Liver (tissue), 9 donors: ENCODE measurements around the gene PNPLA3. TPM values are rescaled to one million over a fixed set of nuclear protein-coding genes. Genes with fewer than 3 reads are reported as not detected.

Source experiments
- DNase-seq: peaks from one replicate; pipeline ENCODE4 v3.0.0-alpha.2; 2017; ENCODE audit warnings: low spot score
- H3K27ac ChIP-seq, 2 donors: one replicate each; pipeline ENCODE4 v1.7.0; 2013; ENCODE audit warnings: inconsistent platforms in 2 of 2, low read length in 2 of 2, control low read depth in 1 of 2, low read depth in 1 of 2, mild to moderate bottlenecking in 1 of 2
- H3K27me3 ChIP-seq, 4 donors: one replicate each; pipeline versions ENCODE4 v1.6.1 to v1.7.0; 2013; ENCODE audit warnings: low read length in 3 of 4, inconsistent platforms in 1 of 4, mild to moderate bottlenecking in 1 of 4, moderate library complexity in 1 of 4; ENCODE audit not compliant: control insufficient read depth in 4 of 4, insufficient read depth in 4 of 4
- H3K36me3 ChIP-seq, 4 donors: one replicate each; pipeline versions ENCODE4 v1.6.1 to v1.7.0; 2013; ENCODE audit warnings: low read length in 3 of 4, mild to moderate bottlenecking in 3 of 4, low read depth in 1 of 4, moderate library complexity in 1 of 4; ENCODE audit not compliant: control insufficient read depth in 4 of 4, insufficient read depth in 3 of 4
- H3K4me1 ChIP-seq, 4 donors: one replicate each; pipeline versions ENCODE4 v1.6.1 to v1.7.0; 2013; ENCODE audit warnings: low read length in 3 of 4, mild to moderate bottlenecking in 3 of 4, moderate library complexity in 1 of 4; ENCODE audit not compliant: control insufficient read depth in 4 of 4, insufficient read depth in 4 of 4
- H3K4me3 ChIP-seq, 3 donors: one replicate each; pipeline versions ENCODE4 v1.6.1 to v1.7.0; 2013; ENCODE audit warnings: low read length in 3 of 3, control low read depth in 1 of 3, low read depth in 1 of 3, mild to moderate bottlenecking in 1 of 3
- H3K9ac ChIP-seq, 2 donors: one replicate each; pipeline ENCODE4 v1.7.0; 2013; ENCODE audit warnings: low read length in 2 of 2, mild to moderate bottlenecking in 2 of 2, moderate library complexity in 2 of 2, control low read depth in 1 of 2, low read depth in 1 of 2
- H3K9me3 ChIP-seq, 4 donors: one replicate each; pipeline versions ENCODE4 v1.6.1 to v1.7.0; 2013; ENCODE audit warnings: low read length in 3 of 4; ENCODE audit not compliant: control insufficient read depth in 4 of 4
- ATF3 ChIP-seq: IDR thresholded peaks from 2 replicates; pipeline ENCODE4 v1.6.1; 2016; ENCODE audit warnings: antibody characterized with exemption
- EGR1 ChIP-seq, 2 donors: IDR thresholded peaks; 2 replicates each; pipeline ENCODE4 v1.6.1; 2016 to 2018; ENCODE audit warnings: antibody characterized with exemption in 2 of 2, low read depth in 2 of 2
- FOXA1 ChIP-seq: IDR thresholded peaks from 2 replicates; pipeline ENCODE4 v1.6.1; 2016; ENCODE audit warnings: antibody characterized with exemption
- FOXA2 ChIP-seq: IDR thresholded peaks from 2 replicates; pipeline ENCODE4 v1.6.1; 2016; ENCODE audit warnings: antibody characterized with exemption
- GABPA ChIP-seq, 2 donors: IDR thresholded peaks in 1 of 2; conservative IDR thresholded peaks in 1 of 2; 2 replicates each; pipeline ENCODE4 v1.6.1; 2016; ENCODE audit warnings: antibody characterized with exemption in 2 of 2, mild to moderate bottlenecking in 1 of 2, moderate library complexity in 1 of 2
- HNF4A ChIP-seq, 2 donors: conservative IDR thresholded peaks; 2 replicates each; pipeline ENCODE4 v1.6.1; 2016; ENCODE audit warnings: antibody characterized with exemption in 2 of 2, mild to moderate bottlenecking in 2 of 2
- HNF4G ChIP-seq: IDR thresholded peaks from 2 replicates; pipeline ENCODE4 v1.6.1; 2016; ENCODE audit warnings: antibody characterized with exemption
- JUND ChIP-seq, 2 donors: IDR thresholded peaks; 2 replicates each; pipeline ENCODE4 v1.6.1; 2016; ENCODE audit warnings: antibody characterized with exemption in 2 of 2
- NR2F2 ChIP-seq: IDR thresholded peaks from 2 replicates; pipeline ENCODE4 v1.6.1; 2016; ENCODE audit warnings: antibody characterized with exemption
- RXRA ChIP-seq, 2 donors: IDR thresholded peaks; 2 replicates each; pipeline ENCODE4 v1.6.1; 2017 to 2018; ENCODE audit warnings: antibody characterized with exemption in 2 of 2, mild to moderate bottlenecking in 1 of 2
- SP1 ChIP-seq: IDR thresholded peaks from 2 replicates; pipeline ENCODE4 v1.6.1; 2018; ENCODE audit warnings: antibody characterized with exemption, mild to moderate bottlenecking
- YY1 ChIP-seq: IDR thresholded peaks from 2 replicates; pipeline ENCODE4 v1.6.1; 2016; ENCODE audit warnings: antibody characterized with exemption, mild to moderate bottlenecking
- ZBTB33 ChIP-seq: IDR thresholded peaks from 2 replicates; pipeline ENCODE4 v1.6.1; 2016; ENCODE audit warnings: antibody characterized with exemption
- WGBS: extraction: QIAGEN DNeasy Blood & Tissue Kit; methylation state at CpG from one replicate; pipeline ENCODE4 v1.1.7; 2013; 5-methylcytosine and 5-hydroxymethylcytosine counted together
- polyA plus RNA-seq, 2 donors: library from polyadenylated mRNA; stranded (reverse) in 1 of 2; unstranded in 1 of 2; fragments of 200-250 nt in 1 of 2; fragments of >200 nt in 1 of 2; fragmentation: Nextera tagmentation in 1 of 2; extraction: Ambion mirVana in 1 of 2; gene quantifications; one replicate each; pipeline versions ENCODE4 v1.2.1 to v1.2.3, GENCODE V29; 2013 to 2015
- total RNA-seq, 2 donors: library from RNA; depleted of rRNA; stranded (reverse); fragments of >200 nt; gene quantifications; one replicate each; pipeline ENCODE4 v1.2.3, GENCODE V29; 2014
- TF ChIP-seq, protein P1 (sequence below): IDR thresholded peaks from 2 replicates; pipeline ENCODE4 v1.6.1; 2016; ENCODE audit warnings: antibody characterized with exemption, mild to moderate bottlenecking
- TF ChIP-seq, protein P2 (sequence below): IDR thresholded peaks from 2 replicates; pipeline ENCODE4 v1.6.1; 2016; ENCODE audit warnings: antibody characterized with exemption
- donor health status: healthy.
- donor health status: healthy.
- donor health status: healthy.
- donor health status: healthy.
- donor health status: healthy.

PNPLA3 gene
- total and polyA plus RNA-seq, 4 donors, result 15.9 to 59.1 (median 24.8) TPM

- Histone ChIP-seq H3K27ac (no peak overlapping the region), H3K9ac (no peak overlapping the region), H3K4me1 (no peaks in the 10 kb centered on the region), H3K27me3 (no peaks in the 10 kb centered on the region), H3K4me3 (no peak overlapping the region), H3K36me3 (no peaks in the 10 kb centered on the region), H3K9me3 (no peaks in the 10 kb centered on the region)
- TF ChIP-seq HNF4A (conservative IDR thresholded peaks at IDR 0.05), result no peak
- TF ChIP-seq HNF4G, result no peak
- TF ChIP-seq, protein P1, sequence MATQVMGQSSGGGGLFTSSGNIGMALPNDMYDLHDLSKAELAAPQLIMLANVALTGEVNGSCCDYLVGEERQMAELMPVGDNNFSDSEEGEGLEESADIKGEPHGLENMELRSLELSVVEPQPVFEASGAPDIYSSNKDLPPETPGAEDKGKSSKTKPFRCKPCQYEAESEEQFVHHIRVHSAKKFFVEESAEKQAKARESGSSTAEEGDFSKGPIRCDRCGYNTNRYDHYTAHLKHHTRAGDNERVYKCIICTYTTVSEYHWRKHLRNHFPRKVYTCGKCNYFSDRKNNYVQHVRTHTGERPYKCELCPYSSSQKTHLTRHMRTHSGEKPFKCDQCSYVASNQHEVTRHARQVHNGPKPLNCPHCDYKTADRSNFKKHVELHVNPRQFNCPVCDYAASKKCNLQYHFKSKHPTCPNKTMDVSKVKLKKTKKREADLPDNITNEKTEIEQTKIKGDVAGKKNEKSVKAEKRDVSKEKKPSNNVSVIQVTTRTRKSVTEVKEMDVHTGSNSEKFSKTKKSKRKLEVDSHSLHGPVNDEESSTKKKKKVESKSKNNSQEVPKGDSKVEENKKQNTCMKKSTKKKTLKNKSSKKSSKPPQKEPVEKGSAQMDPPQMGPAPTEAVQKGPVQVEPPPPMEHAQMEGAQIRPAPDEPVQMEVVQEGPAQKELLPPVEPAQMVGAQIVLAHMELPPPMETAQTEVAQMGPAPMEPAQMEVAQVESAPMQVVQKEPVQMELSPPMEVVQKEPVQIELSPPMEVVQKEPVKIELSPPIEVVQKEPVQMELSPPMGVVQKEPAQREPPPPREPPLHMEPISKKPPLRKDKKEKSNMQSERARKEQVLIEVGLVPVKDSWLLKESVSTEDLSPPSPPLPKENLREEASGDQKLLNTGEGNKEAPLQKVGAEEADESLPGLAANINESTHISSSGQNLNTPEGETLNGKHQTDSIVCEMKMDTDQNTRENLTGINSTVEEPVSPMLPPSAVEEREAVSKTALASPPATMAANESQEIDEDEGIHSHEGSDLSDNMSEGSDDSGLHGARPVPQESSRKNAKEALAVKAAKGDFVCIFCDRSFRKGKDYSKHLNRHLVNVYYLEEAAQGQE, result no peak
- TF ChIP-seq ZBTB33, result no peak
- no peak for TF ChIP-seq ATF3
- no peak for TF ChIP-seq GABPA (IDR thresholded peaks at IDR 0.05 in 1 of 2, conservative IDR thresholded peaks at IDR 0.05 in 1 of 2)
- no peak for TF ChIP-seq EGR1 (IDR thresholded peaks at IDR 0.05; ENCODE audit: low read depth in 2 of 2)
- TF ChIP-seq JUND (IDR thresholded peaks at IDR 0.05), result no peak
- TF ChIP-seq YY1, result no peak
- no peak for TF ChIP-seq FOXA2
- no peak for TF ChIP-seq RXRA (IDR thresholded peaks at IDR 0.05)
- TF ChIP-seq NR2F2, result no peak
- no peak for TF ChIP-seq FOXA1
- TF ChIP-seq, protein P2, sequence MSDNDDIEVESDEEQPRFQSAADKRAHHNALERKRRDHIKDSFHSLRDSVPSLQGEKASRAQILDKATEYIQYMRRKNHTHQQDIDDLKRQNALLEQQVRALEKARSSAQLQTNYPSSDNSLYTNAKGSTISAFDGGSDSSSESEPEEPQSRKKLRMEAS, result no peak
- 47% methylated on average over 4 of the region's 4 CpGs for WGBS
- no peak for DNase-seq
Measured at GRCh38 chr22:43911351-43911750, 12.3 kb upstream of the PNPLA3 start.

DNA sequence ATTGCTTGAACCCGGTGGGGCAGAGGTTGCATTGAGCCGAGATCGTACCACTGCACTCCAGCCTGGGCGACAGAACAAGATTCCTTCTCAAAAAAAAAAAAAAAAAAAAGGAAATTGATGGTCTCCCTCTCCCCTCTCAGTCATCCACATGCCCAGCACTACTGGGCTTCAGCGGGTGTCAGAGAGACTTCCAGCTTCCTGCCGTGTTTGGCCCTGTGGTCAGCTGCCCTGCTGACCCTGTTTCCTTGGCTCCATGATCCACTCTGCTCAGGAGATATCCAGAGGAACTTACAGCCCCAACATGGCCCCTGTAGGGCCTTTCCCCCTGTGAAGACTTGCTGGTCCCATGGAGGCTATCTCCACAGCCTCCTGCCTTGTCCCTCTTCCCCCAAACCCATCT, 6.1 kb upstream of the PNPLA3 start:
- no peak for DNase-seq
- H3K4me3 ChIP-seq, result no peak overlapping the region
- peaks cover 0 to 20% (median 9%) of the 10 kb centered on the region in 4 donors for H3K4me1 ChIP-seq
- H3K9me3 ChIP-seq, result no peaks in the 10 kb centered on the region
- H3K9ac ChIP-seq, result no peak overlapping the region
- H3K27ac ChIP-seq, result no peak overlapping the region
- 78% methylated on average over 6 of the region's 6 CpGs for WGBS
- TF ChIP-seq SP1, result no peak
- TF ChIP-seq FOXA2, result no peak
- no peak for TF ChIP-seq ZBTB33
- TF ChIP-seq, protein P2, result no peak
- TF ChIP-seq EGR1 (IDR thresholded peaks at IDR 0.05; ENCODE audit: low read depth in 2 of 2), result no peak
- no peaks in the 10 kb centered on the region for H3K36me3 ChIP-seq
- H3K27me3 ChIP-seq, result no peaks in the 10 kb centered on the region
